NCI-H187 (cell line): Measurements from ENCODE around the gene RNF212.

ENCODE experiments used
- DNase-seq, 2 experiments: peaks; one replicate each; lab custom pipeline; 2025; lab: John Stamatoyannopoulos, UW

The RNF212 gene

GRCh38 chr4:1048773-1049590 is 64.4 kb downstream of the RNF212 start:
- DNase-seq, result no peak

GRCh38 chr4:1047976-1048772 is 65.2 kb downstream of the RNF212 start:
- DNase-seq, result no peak

GRCh38 chr4:1047106-1047975 is 66.0 kb downstream of the RNF212 start:
- DNase-seq, result no peak

GRCh38 chr4:1046581-1047011 is 66.8 kb downstream of the RNF212 start:
- DNase-seq, result peak in 1 of 2 experiments; percentile 41

- DNase-seq, result no peak
These were observed 67.7 kb downstream of the RNF212 start for GRCh38 chr4:1045595-1046201.

- DNase-seq, result no peak
These were observed 68.2 kb downstream of the RNF212 start for GRCh38 chr4:1045193-1045594.

GRCh38 chr4:1044469-1045192 is 68.7 kb downstream of the RNF212 start:
- DNase-seq, result no peak

GRCh38 chr4:1043651-1044468 is 69.5 kb downstream of the RNF212 start:
- no peak for DNase-seq

- DNase-seq, result no peak
These were observed 70.2 kb downstream of the RNF212 start for GRCh38 chr4:1043162-1043561.

- DNase-seq, result no peak
These were observed 70.9 kb downstream of the RNF212 start for GRCh38 chr4:1042352-1043055.

GRCh38 chr4:1041936-1042330 is 71.4 kb downstream of the RNF212 start:
- no peak for DNase-seq

- no peak for DNase-seq
These were observed 72.0 kb downstream of the RNF212 start for GRCh38 chr4:1041147-1041935.

GRCh38 chr4:1040344-1041146 is 72.8 kb downstream of the RNF212 start:
- no peak for DNase-seq

GRCh38 chr4:1039493-1040343 is 73.6 kb downstream of the RNF212 start:
- no peak for DNase-seq

GRCh38 chr4:1038948-1039492 is 74.3 kb downstream of the RNF212 start:
- no peak for DNase-seq

GRCh38 chr4:1036976-1037810 is 76.2 kb downstream of the RNF212 start:
- no peak for DNase-seq
